HL-60 (cell line): ENCODE results near the gene SARDH.

Experiments used
- DNase-seq, 2 experiments: peaks; one replicate each; pipeline ENCODE4 v3.0.0-alpha.2; 2010 to 2020; ENCODE audit warnings: low read depth in 1 of 2, low spot score in 1 of 2
- H3K27ac ChIP-seq: fragments of 250-450 bp; sonication (Bioruptor Pico); replicated peaks from 2 replicates; pipeline ENCODE4 v1.5.1; 2020; ENCODE audit warnings: mild to moderate bottlenecking, moderate library complexity
- H3K27me3 ChIP-seq: fragments of 250-450 bp; sonication (Bioruptor Pico); 2 replicates; pipeline ENCODE4 v1.5.1; 2021; ENCODE audit warnings: mild to moderate bottlenecking, moderate library complexity; ENCODE audit not compliant: insufficient read depth, poor library complexity, severe bottlenecking
- H3K4me3 ChIP-seq: replicated peaks from 2 replicates; pipeline ENCODE4 v1.5.1; 2011; ENCODE audit warnings: mild to moderate bottlenecking, control low read depth, low read length; ENCODE audit not compliant: insufficient read depth
- CTCF ChIP-seq: IDR thresholded peaks from one replicate; pipeline ENCODE4 v1.5.1; 2011; ENCODE audit warnings: low read length, control low read depth, inconsistent platforms; ENCODE audit not compliant: insufficient read depth
- GABPA ChIP-seq: IDR thresholded peaks from 2 replicates; pipeline ENCODE4 v1.6.1; 2012; ENCODE audit warnings: low read depth
- POLR2AphosphoS5 ChIP-seq: IDR thresholded peaks from 2 replicates; pipeline ENCODE4 v1.6.1; 2012; ENCODE audit warnings: low read depth
- SPI1 ChIP-seq: IDR thresholded peaks from 2 replicates; pipeline ENCODE4 v1.6.1; 2012; ENCODE audit warnings: low read depth, mild to moderate bottlenecking, borderline replicate concordance
- TF ChIP-seq, protein P1 (sequence below): IDR thresholded peaks from 2 replicates; pipeline ENCODE4 v1.6.1; 2012; ENCODE audit warnings: low read depth; ENCODE audit not compliant: insufficient replicate concordance

The SARDH gene

GRCh38 chr9:133669182-133669801 lies 68.9 kb downstream of the SARDH start:
- H3K4me3 ChIP-seq = no peak overlapping the region
- DNase-seq = no peak
- no peaks in the 10 kb centered on the region for H3K27me3 ChIP-seq
- H3K27ac ChIP-seq = no peak overlapping the region
- no peak for TF ChIP-seq GABPA
- TF ChIP-seq SPI1 = no peak
- TF ChIP-seq POLR2AphosphoS5 = no peak
- TF ChIP-seq CTCF = no peak
- TF ChIP-seq, protein P1, sequence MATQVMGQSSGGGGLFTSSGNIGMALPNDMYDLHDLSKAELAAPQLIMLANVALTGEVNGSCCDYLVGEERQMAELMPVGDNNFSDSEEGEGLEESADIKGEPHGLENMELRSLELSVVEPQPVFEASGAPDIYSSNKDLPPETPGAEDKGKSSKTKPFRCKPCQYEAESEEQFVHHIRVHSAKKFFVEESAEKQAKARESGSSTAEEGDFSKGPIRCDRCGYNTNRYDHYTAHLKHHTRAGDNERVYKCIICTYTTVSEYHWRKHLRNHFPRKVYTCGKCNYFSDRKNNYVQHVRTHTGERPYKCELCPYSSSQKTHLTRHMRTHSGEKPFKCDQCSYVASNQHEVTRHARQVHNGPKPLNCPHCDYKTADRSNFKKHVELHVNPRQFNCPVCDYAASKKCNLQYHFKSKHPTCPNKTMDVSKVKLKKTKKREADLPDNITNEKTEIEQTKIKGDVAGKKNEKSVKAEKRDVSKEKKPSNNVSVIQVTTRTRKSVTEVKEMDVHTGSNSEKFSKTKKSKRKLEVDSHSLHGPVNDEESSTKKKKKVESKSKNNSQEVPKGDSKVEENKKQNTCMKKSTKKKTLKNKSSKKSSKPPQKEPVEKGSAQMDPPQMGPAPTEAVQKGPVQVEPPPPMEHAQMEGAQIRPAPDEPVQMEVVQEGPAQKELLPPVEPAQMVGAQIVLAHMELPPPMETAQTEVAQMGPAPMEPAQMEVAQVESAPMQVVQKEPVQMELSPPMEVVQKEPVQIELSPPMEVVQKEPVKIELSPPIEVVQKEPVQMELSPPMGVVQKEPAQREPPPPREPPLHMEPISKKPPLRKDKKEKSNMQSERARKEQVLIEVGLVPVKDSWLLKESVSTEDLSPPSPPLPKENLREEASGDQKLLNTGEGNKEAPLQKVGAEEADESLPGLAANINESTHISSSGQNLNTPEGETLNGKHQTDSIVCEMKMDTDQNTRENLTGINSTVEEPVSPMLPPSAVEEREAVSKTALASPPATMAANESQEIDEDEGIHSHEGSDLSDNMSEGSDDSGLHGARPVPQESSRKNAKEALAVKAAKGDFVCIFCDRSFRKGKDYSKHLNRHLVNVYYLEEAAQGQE = no peak

GRCh38 chr9:133667759-133668450 lies 70.2 kb downstream of the SARDH start:
- Histone ChIP-seq H3K27me3 (no peaks in the 10 kb centered on the region), H3K27ac (no peak overlapping the region), H3K4me3 (no peak overlapping the region)
- TF ChIP-seq GABPA (no peak), CTCF (no peak), SPI1 (no peak), POLR2AphosphoS5 (no peak)
- TF ChIP-seq, protein P1 = no peak
- no peak for DNase-seq

DNA sequence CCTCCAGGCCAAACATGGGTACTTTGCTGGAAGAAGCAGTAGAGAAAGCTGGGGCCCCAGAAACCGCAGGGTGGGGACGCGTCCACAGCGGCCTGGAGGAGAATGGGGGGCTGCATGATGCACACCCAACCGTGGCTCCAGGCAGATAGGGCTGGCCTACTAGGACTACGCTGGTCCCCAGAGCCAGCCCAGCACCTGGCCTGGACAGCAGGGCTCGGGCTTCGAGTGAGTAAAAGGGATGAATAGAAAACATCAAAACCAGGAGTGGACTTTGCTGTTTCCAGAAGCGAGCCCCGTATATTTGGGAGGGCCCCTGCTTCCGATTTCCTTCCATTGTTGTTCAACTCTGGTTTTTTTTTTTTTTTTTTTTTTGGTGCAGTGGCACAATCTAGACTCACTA lies 71.3 kb downstream of the SARDH start:
- no peak for TF ChIP-seq CTCF
- TF ChIP-seq SPI1 = no peak
- TF ChIP-seq, protein P1 = no peak
- no peak for TF ChIP-seq GABPA
- no peak for TF ChIP-seq POLR2AphosphoS5
- Histone ChIP-seq H3K27ac (no peak overlapping the region), H3K4me3 (no peak overlapping the region), H3K27me3 (no peaks in the 10 kb centered on the region)
- no peak for DNase-seq
